Gastroesophageal sphincter (tissue), 4 donors: ENCODE data around the gene RAPGEFL1. TPM values are rescaled to one million over a fixed set of nuclear protein-coding genes. Genes with fewer than 3 reads are reported as not detected.

ENCODE experiments used
- ATAC-seq: fragments of 150-250 bp; one replicate; pipeline ENCODE4 v1.9.1; 2016; ENCODE audit warnings: mild to moderate bottlenecking, moderate library complexity
- H3K27ac ChIP-seq, 4 donors: fragments of 200-600 bp; sonication (generic) in 3 of 4; 1 replicate in 3 of 4; 2 replicates in 1 of 4; pipeline ENCODE4 v1.5.1; 2016 to 2019
- H3K27me3 ChIP-seq: fragments of 200-600 bp; sonication (generic); one replicate; pipeline ENCODE4 v1.5.1; 2019
- H3K36me3 ChIP-seq, 2 donors: fragments of 200-600 bp; sonication (generic); one replicate each; pipeline ENCODE4 v1.5.1; 2019; ENCODE audit warnings: control low read depth in 1 of 2
- H3K4me1 ChIP-seq, 3 donors: fragments of 200-600 bp; sonication (generic); 1 replicate in 2 of 3; 2 replicates in 1 of 3; pipeline ENCODE4 v1.5.1; 2016 to 2019; ENCODE audit warnings: control low read depth in 2 of 3
- H3K4me3 ChIP-seq, 2 donors: fragments of 200-600 bp; sonication (generic); one replicate each; pipeline ENCODE4 v1.5.1; 2019; ENCODE audit warnings: mild to moderate bottlenecking in 1 of 2, moderate library complexity in 1 of 2
- H3K9me3 ChIP-seq, 3 donors: fragments of 200-600 bp; sonication (generic); one replicate each; pipeline ENCODE4 v1.5.1; 2017 to 2019; ENCODE audit warnings: control low read depth in 2 of 3
- EP300 ChIP-seq: sonication (generic); formaldehyde crosslinking; IDR thresholded peaks from one replicate; pipeline ENCODE4 v1.6.1; 2017; ENCODE audit warnings: antibody characterized with exemption, mild to moderate bottlenecking
- POLR2A ChIP-seq, 2 donors: fragments of 450-650 bp; IDR thresholded peaks; one replicate each; pipeline ENCODE4 v1.6.1; 2017; ENCODE audit warnings: antibody characterized with exemption in 2 of 2, mild to moderate bottlenecking in 2 of 2, moderate library complexity in 1 of 2
- POLR2AphosphoS5 ChIP-seq: sonication (generic); formaldehyde crosslinking; IDR thresholded peaks from one replicate; pipeline ENCODE4 v1.6.1; 2017; ENCODE audit warnings: antibody characterized with exemption
- WGBS, 2 donors: methylation state at CpG; one replicate each; pipeline ENCODE4 v1.1.5; 2018; ENCODE audit warnings: low coverage in 1 of 2; 5-methylcytosine and 5-hydroxymethylcytosine counted together
- total RNA-seq, 4 donors: library from RNA; depleted of rRNA; stranded (reverse); fragments of >200 nt; gene quantifications; one replicate each; pipeline ENCODE4 v1.1.0, GENCODE V29; 2016
- TF ChIP-seq, protein P1 (sequence below), 4 experiments: fragments of 200-600 bp in 2 of 4; fragments of 450-650 bp in 2 of 4; sonication (generic) in 1 of 4; IDR thresholded peaks; one replicate each; pipeline ENCODE4 v1.5.1; 2017 to 2019; ENCODE audit warnings: antibody characterized with exemption in 4 of 4, mild to moderate bottlenecking in 2 of 4, moderate library complexity in 2 of 4

The RAPGEFL1 gene
- total RNA-seq, 4 donors from 2014 or later: 2.4 to 5.2 (median 3.3) TPM

GRCh38 chr17:40190197-40191021, 13.1 kb downstream of the RAPGEFL1 start:
- Histone ChIP-seq H3K27me3 (no peaks in the 10 kb centered on the region), H3K4me3 (peak overlapping the region in 1 of 2 donors; percentile 63), H3K27ac (peak overlapping the region in 2 of 4 donors; percentile 76 to 82), H3K4me1 (peaks cover 0 to 20% (median 9%) of the 10 kb centered on the region in 3 donors), H3K9me3 (no peaks in the 10 kb centered on the region), H3K36me3 (peaks cover 0 to 9% of the 10 kb centered on the region in 2 donors)
- WGBS, 2 donors: 59 to 100% methylated on average over 1 to 7 of the region's 15 CpGs
- ATAC-seq: no peak
- no peak for TF ChIP-seq POLR2AphosphoS5
- TF ChIP-seq, protein P1, sequence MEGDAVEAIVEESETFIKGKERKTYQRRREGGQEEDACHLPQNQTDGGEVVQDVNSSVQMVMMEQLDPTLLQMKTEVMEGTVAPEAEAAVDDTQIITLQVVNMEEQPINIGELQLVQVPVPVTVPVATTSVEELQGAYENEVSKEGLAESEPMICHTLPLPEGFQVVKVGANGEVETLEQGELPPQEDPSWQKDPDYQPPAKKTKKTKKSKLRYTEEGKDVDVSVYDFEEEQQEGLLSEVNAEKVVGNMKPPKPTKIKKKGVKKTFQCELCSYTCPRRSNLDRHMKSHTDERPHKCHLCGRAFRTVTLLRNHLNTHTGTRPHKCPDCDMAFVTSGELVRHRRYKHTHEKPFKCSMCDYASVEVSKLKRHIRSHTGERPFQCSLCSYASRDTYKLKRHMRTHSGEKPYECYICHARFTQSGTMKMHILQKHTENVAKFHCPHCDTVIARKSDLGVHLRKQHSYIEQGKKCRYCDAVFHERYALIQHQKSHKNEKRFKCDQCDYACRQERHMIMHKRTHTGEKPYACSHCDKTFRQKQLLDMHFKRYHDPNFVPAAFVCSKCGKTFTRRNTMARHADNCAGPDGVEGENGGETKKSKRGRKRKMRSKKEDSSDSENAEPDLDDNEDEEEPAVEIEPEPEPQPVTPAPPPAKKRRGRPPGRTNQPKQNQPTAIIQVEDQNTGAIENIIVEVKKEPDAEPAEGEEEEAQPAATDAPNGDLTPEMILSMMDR (IDR thresholded peaks at IDR 0.05): peak in 3 of 4 experiments; percentile 15 to 21 (median 17)

DNA sequence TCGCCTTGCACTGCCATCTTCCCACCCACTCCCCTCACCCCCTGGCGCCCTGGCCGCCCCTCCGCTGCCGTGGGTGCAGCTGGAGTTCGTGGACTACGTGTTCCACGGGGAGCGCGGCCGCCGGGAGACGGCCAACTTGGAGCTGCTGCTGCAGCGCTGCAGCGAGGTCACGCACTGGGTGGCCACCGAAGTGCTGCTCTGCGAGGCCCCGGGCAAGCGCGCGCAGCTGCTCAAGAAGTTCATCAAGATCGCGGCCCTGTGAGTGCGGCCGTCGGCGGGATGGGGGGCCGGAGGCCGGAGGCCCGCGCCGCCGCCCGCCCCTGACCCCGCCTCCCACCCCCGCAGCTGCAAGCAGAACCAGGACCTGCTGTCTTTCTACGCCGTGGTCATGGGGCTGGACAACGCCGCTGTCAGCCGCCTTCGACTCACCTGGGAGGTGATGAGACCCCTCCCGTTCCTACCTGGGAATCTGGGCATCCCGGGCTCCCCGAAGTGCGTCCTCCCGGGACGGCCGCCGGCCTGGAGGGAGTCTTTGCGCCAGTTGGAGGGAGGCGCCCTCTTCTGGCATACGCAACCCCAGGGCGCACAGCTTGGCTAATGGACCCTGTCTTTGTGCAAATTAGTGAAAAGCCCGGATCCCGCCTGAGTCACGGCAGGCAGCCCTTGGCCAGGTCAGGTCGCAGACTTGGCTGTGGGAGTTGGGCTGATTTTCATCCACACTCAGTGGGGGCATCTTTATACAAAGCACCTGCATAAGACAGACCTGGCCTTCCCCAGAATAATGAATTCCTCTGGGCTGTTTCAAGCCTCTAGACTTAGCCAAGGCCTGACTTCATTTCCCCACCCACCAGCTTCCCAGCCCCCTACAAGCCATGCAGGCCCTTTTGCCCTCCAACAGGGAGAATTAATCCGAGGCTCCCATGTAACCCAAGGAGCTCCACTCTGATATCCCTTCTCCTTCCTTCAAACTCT, 14.3 kb downstream of the RAPGEFL1 start:
- H3K4me1 ChIP-seq: peaks cover 0 to 20% (median 9%) of the 10 kb centered on the region in 3 donors
- H3K27me3 ChIP-seq: no peaks in the 10 kb centered on the region
- TF ChIP-seq POLR2A (IDR thresholded peaks at IDR 0.05) (no peak), POLR2AphosphoS5 (peak; percentile 29), EP300 (no peak)
- TF ChIP-seq, protein P1 (IDR thresholded peaks at IDR 0.05): peak in 3 of 4 experiments; percentile 55 to 81 (median 58)
- peak overlapping the region in 3 of 4 donors; percentile 56 to 82 (median 76) for H3K27ac ChIP-seq
- peak overlapping the region; percentile 29 to 63 for H3K4me3 ChIP-seq
- 0% methylated on average over 5 to 14 of the region's 60 CpGs for WGBS, 2 donors
- peaks cover 0 to 9% of the 10 kb centered on the region in 2 donors for H3K36me3 ChIP-seq
- no peaks in the 10 kb centered on the region for H3K9me3 ChIP-seq
- peak; percentile 84 for ATAC-seq

- Histone ChIP-seq H3K36me3 (peaks cover 0 to 9% of the 10 kb centered on the region in 2 donors), H3K4me3 (no peak overlapping the region), H3K27ac (no peak overlapping the region), H3K9me3 (no peaks in the 10 kb centered on the region), H3K4me1 (peaks cover 0 to 20% (median 9%) of the 10 kb centered on the region in 3 donors), H3K27me3 (no peaks in the 10 kb centered on the region)
- TF ChIP-seq EP300: no peak
- no peak for TF ChIP-seq POLR2AphosphoS5
- TF ChIP-seq POLR2A (IDR thresholded peaks at IDR 0.05): no peak
- TF ChIP-seq, protein P1 (IDR thresholded peaks at IDR 0.05): no peak
- no peak for ATAC-seq
- 100% methylated on average over 1 of the region's 2 CpGs for WGBS, 2 donors
Observed at GRCh38 chr17:40192961-40193360, 15.7 kb downstream of the RAPGEFL1 start.

GRCh38 chr17:40194821-40195220, 17.6 kb downstream of the RAPGEFL1 start:
- Histone ChIP-seq H3K27me3 (no peaks in the 10 kb centered on the region), H3K27ac (no peak overlapping the region), H3K36me3 (no peaks in the 10 kb centered on the region), H3K4me3 (no peak overlapping the region), H3K4me1 (peaks cover 0 to 20% (median 9%) of the 10 kb centered on the region in 3 donors), H3K9me3 (no peaks in the 10 kb centered on the region)
- TF ChIP-seq POLR2A (IDR thresholded peaks at IDR 0.05) (no peak), POLR2AphosphoS5 (no peak), EP300 (no peak)
- TF ChIP-seq, protein P1 (IDR thresholded peaks at IDR 0.05): no peak
- no peak for ATAC-seq
- 14 to 42% methylated on average over 1 of the region's 2 CpGs for WGBS, 2 donors
